AG04449 (cell line): ENCODE data around the gene DHRS4L2.
"Not testable (repeated sequence)": the region's sequence is repeated elsewhere in the genome, so short reads cannot be mapped to it uniquely, and the experiment has no call there.

Experiments
- CTCF ChIA-PET: fragments of 350-600 bp; formaldehyde crosslinking; extraction: SDS; loops from one replicate; lab custom pipeline; 2021; ENCODE audit warnings: antibody characterized with exemption; lab: Yijun Ruan, JAX
- POLR2A ChIA-PET: fragments of 400-600, 350-600 bp; formaldehyde crosslinking; extraction: SDS; loops from one replicate; lab custom pipeline; 2020; ENCODE audit warnings: antibody characterized with exemption, inconsistent platforms; lab: Yijun Ruan, JAX
- DNase-seq: peaks from one replicate; pipeline ENCODE4 v3.0.0-alpha.2; 2010; ENCODE audit warnings: low read depth, low spot score
- H3K4me3 ChIP-seq: 2 replicates; pipeline ENCODE4 v1.5.1; 2011; ENCODE audit warnings: low read depth, mild to moderate bottlenecking, control low read depth, low read length
- CTCF ChIP-seq: IDR thresholded peaks from one replicate; pipeline ENCODE4 v1.5.1; 2011; ENCODE audit warnings: mild to moderate bottlenecking, moderate library complexity, low read length, control low read depth, inconsistent platforms; ENCODE audit not compliant: insufficient read depth; ENCODE audit errors: missing control alignments

Gene DHRS4L2

GRCh38 chr14:24031331-24031730, 42.6 kb downstream of the DHRS4L2 start:
- DNase-seq, H3K4me3 ChIP-seq, CTCF ChIA-PET, POLR2A ChIA-PET: not testable (repeated sequence)

- ChIA-PET CTCF (interaction anchor here (0.8 to 1.9 kb wide), 3 partner anchors 10 to 60 kb away, joined by 3 to 6 read pairs (median 5); no protein-coding TSS in a partner anchor), POLR2A (no interaction called here)
- peak; percentile 51 for DNase-seq
- no peak overlapping the region for H3K4me3 ChIP-seq
- TF ChIP-seq CTCF = no peak
Observed at GRCh38 chr14:24032727-24033418, 44.1 kb downstream of the DHRS4L2 start.

GRCh38 chr14:24035769-24036168, 47.0 kb downstream of the DHRS4L2 start:
- POLR2A ChIA-PET, DNase-seq: not testable (repeated sequence)
- H3K4me3 ChIP-seq = peak overlapping the region; percentile 63
- CTCF ChIA-PET = interaction anchor here (0.8 to 1.3 kb wide), 2 partner anchors 15 to 57 kb away, joined by 3 to 6 read pairs; no protein-coding TSS in a partner anchor

- peak overlapping the region; percentile 63 for H3K4me3 ChIP-seq
- ChIA-PET CTCF (interaction anchor here (0.8 kb wide), 1 partner anchor 14 kb away, joined by 3 read pairs; no protein-coding TSS in a partner anchor), POLR2A (no interaction called here)
- peak; percentile 75 for TF ChIP-seq CTCF
- no peak for DNase-seq
Observed at GRCh38 chr14:24036169-24036962, 47.6 kb downstream of the DHRS4L2 start.

- CTCF ChIA-PET, POLR2A ChIA-PET, DNase-seq: not testable (repeated sequence)
- peak overlapping the region; percentile 63; the same call in 1 of the 2 replicates for H3K4me3 ChIP-seq
Observed at GRCh38 chr14:24036963-24037657, 48.4 kb downstream of the DHRS4L2 start.

GRCh38 chr14:24037658-24038037, 48.9 kb downstream of the DHRS4L2 start:
- H3K4me3 ChIP-seq = no peak overlapping the region
- no peak for DNase-seq
- ChIA-PET POLR2A (no interaction called here), CTCF (interaction anchor here (1.0 to 1.3 kb wide), 3 partner anchors 11 to 62 kb away, joined by 3 to 5 read pairs (median 4); partner anchors contain the start of gene CARMIL3)
- TF ChIP-seq CTCF = no peak

GRCh38 chr14:24038686-24039085, 50.0 kb downstream of the DHRS4L2 start:
- CTCF ChIA-PET = interaction anchor here (0.8 to 1.3 kb wide), 5 partner anchors 10 to 63 kb away, joined by 3 to 5 read pairs (median 4); partner anchors contain the start of gene CARMIL3
- no peak for TF ChIP-seq CTCF
- H3K4me3 ChIP-seq = no peak overlapping the region
- no peak for DNase-seq
- POLR2A ChIA-PET = no interaction called here
